ENCODE measurements around the gene ABI2.

Gene ABI2

GRCh38 chr2:203431391-203432185 is 103.4 kb downstream of the ABI2 start:
- no peak for DNase-seq

GRCh38 chr2:203432811-203433210 is 104.6 kb downstream of the ABI2 start:
- no peak for DNase-seq

GRCh38 chr2:203436496-203436895 is 108.3 kb downstream of the ABI2 start:
- no peak for DNase-seq

GRCh38 chr2:203437511-203437910 is 109.3 kb downstream of the ABI2 start:
- DNase-seq = no peak

GRCh38 chr2:203438528-203438927 is 110.3 kb downstream of the ABI2 start:
- no peak for DNase-seq

- DNase-seq = no peak
These were observed 112.5 kb downstream of the ABI2 start for GRCh38 chr2:203440671-203441070.

- DNase-seq = no peak
These were observed 113.3 kb downstream of the ABI2 start for GRCh38 chr2:203441463-203441862.

GRCh38 chr2:203442463-203442862 is 114.3 kb downstream of the ABI2 start:
- DNase-seq = no peak

- no peak for DNase-seq
These were observed 116.5 kb downstream of the ABI2 start for GRCh38 chr2:203444738-203445137.

GRCh38 chr2:203446071-203446481 is 117.9 kb downstream of the ABI2 start:
- DNase-seq = peak; percentile 12

GRCh38 chr2:203446780-203447179 is 118.6 kb downstream of the ABI2 start:
- no peak for DNase-seq

- no peak for DNase-seq
These were observed 122.4 kb downstream of the ABI2 start for GRCh38 chr2:203450561-203450960.

- DNase-seq = no peak
These were observed 122.8 kb downstream of the ABI2 start for GRCh38 chr2:203451011-203451410.

- DNase-seq = no peak
These were observed 123.5 kb downstream of the ABI2 start for GRCh38 chr2:203451689-203452088.

- DNase-seq = peak; percentile 34
These were observed 125.8 kb downstream of the ABI2 start for GRCh38 chr2:203453858-203454451.

- DNase-seq = no peak
These were observed 127.0 kb downstream of the ABI2 start for GRCh38 chr2:203455209-203455608.

- no peak for DNase-seq
These were observed 133.6 kb downstream of the ABI2 start for GRCh38 chr2:203461746-203462145.

- DNase-seq = no peak
These were observed 134.1 kb downstream of the ABI2 start for GRCh38 chr2:203462308-203462707.

GRCh38 chr2:203463266-203463678 is 135.1 kb downstream of the ABI2 start:
- DNase-seq = no peak

GRCh38 chr2:203469546-203469945 is 141.4 kb downstream of the ABI2 start:
- no peak for DNase-seq

GRCh38 chr2:203470371-203470770 is 142.2 kb downstream of the ABI2 start:
- no peak for DNase-seq

GRCh38 chr2:203471323-203471722 is 143.1 kb downstream of the ABI2 start:
- DNase-seq = no peak

GRCh38 chr2:203476881-203477280 is 148.7 kb downstream of the ABI2 start:
- DNase-seq = no peak

GRCh38 chr2:203480623-203481022 is 152.4 kb downstream of the ABI2 start:
- no peak for DNase-seq
